Stimulated activated CD4-positive, alpha-beta T cell treated with anti-CD3 and anti-CD28 coated beads, Interleukin-1b, Interleukin-23, amount 100 ng/mL, for 24 hours (primary cell): ENCODE results near the gene CSAG3.

Experiments used
- DNase-seq, 4 experiments: peaks; one replicate each; pipeline ENCODE4 v3.0.0-alpha.2; 2020; ENCODE audit warnings: low read depth in 4 of 4, low spot score in 1 of 4

Gene CSAG3

GRCh38 chrX:152806035-152806434, 47.0 kb downstream of the CSAG3 start:
- no peak for DNase-seq
